Gastroesophageal sphincter (tissue), 4 donors: ENCODE data around the gene KLRC2. TPM values are rescaled to one million over a fixed set of nuclear protein-coding genes. Genes with fewer than 3 reads are reported as not detected.
"Not testable (repeated sequence)": the region's sequence is repeated elsewhere in the genome, so short reads cannot be mapped to it uniquely, and the experiment has no call there.

ENCODE experiments used
- ATAC-seq: fragments of 150-250 bp; one replicate; pipeline ENCODE4 v1.9.1; 2016; ENCODE audit warnings: mild to moderate bottlenecking, moderate library complexity
- H3K27ac ChIP-seq, 4 donors: fragments of 200-600 bp; sonication (generic) in 3 of 4; 1 replicate in 3 of 4; 2 replicates in 1 of 4; pipeline ENCODE4 v1.5.1; 2016 to 2019
- H3K27me3 ChIP-seq: fragments of 200-600 bp; sonication (generic); one replicate; pipeline ENCODE4 v1.5.1; 2019
- H3K36me3 ChIP-seq, 2 donors: fragments of 200-600 bp; sonication (generic); one replicate each; pipeline ENCODE4 v1.5.1; 2019; ENCODE audit warnings: control low read depth in 1 of 2
- H3K4me1 ChIP-seq, 3 donors: fragments of 200-600 bp; sonication (generic); 1 replicate in 2 of 3; 2 replicates in 1 of 3; pipeline ENCODE4 v1.5.1; 2016 to 2019; ENCODE audit warnings: control low read depth in 2 of 3
- H3K4me3 ChIP-seq, 2 donors: fragments of 200-600 bp; sonication (generic); one replicate each; pipeline ENCODE4 v1.5.1; 2019; ENCODE audit warnings: mild to moderate bottlenecking in 1 of 2, moderate library complexity in 1 of 2
- H3K9me3 ChIP-seq, 3 donors: fragments of 200-600 bp; sonication (generic); one replicate each; pipeline ENCODE4 v1.5.1; 2017 to 2019; ENCODE audit warnings: control low read depth in 2 of 3
- CTCF ChIP-seq, 4 experiments: fragments of 200-600 bp in 2 of 4; fragments of 450-650 bp in 2 of 4; sonication (generic) in 1 of 4; IDR thresholded peaks; one replicate each; pipeline ENCODE4 v1.5.1; 2017 to 2019; ENCODE audit warnings: antibody characterized with exemption in 4 of 4, mild to moderate bottlenecking in 2 of 4, moderate library complexity in 2 of 4
- EP300 ChIP-seq: sonication (generic); formaldehyde crosslinking; IDR thresholded peaks from one replicate; pipeline ENCODE4 v1.6.1; 2017; ENCODE audit warnings: antibody characterized with exemption, mild to moderate bottlenecking
- POLR2A ChIP-seq, 2 donors: fragments of 450-650 bp; IDR thresholded peaks; one replicate each; pipeline ENCODE4 v1.6.1; 2017; ENCODE audit warnings: antibody characterized with exemption in 2 of 2, mild to moderate bottlenecking in 2 of 2, moderate library complexity in 1 of 2
- POLR2AphosphoS5 ChIP-seq: sonication (generic); formaldehyde crosslinking; IDR thresholded peaks from one replicate; pipeline ENCODE4 v1.6.1; 2017; ENCODE audit warnings: antibody characterized with exemption
- WGBS, 2 donors: methylation state at CpG; one replicate each; pipeline ENCODE4 v1.1.5; 2018; ENCODE audit warnings: low coverage in 1 of 2; 5-methylcytosine and 5-hydroxymethylcytosine counted together
- total RNA-seq, 4 donors: library from RNA; depleted of rRNA; stranded (reverse); fragments of >200 nt; gene quantifications; one replicate each; pipeline ENCODE4 v1.1.0, GENCODE V29; 2016

KLRC2 gene
- under 1 TPM in 1 of 4 donors, not detected in 3; 0.40 TPM for total RNA-seq

- not testable (repeated sequence) for H3K36me3 ChIP-seq, H3K4me3 ChIP-seq
- WGBS, 2 donors = 19 to 40% methylated on average over 3 of the region's 3 CpGs
These were observed at the start of gene KLRC2 for GRCh38 chr12:10435816-10436215. TSS of gene KLRC2 (minus strand) at chr12:10436010. CDS start at chr12:10435986, 24 bp downstream.

GRCh38 chr12:10481901-10482300, 46.1 kb upstream of the KLRC2 start:
- ATAC-seq, H3K4me1 ChIP-seq, H3K4me3 ChIP-seq, H3K27ac ChIP-seq, H3K36me3 ChIP-seq, H3K27me3 ChIP-seq: not testable (repeated sequence)
- H3K9me3 ChIP-seq = peaks cover 0 to 13% (median 0%) of the 10 kb centered on the region in 3 donors
- 71 to 80% methylated on average over 1 of the region's 2 CpGs for WGBS, 2 donors

More at GRCh38 chr12:10435816-10436215, at the start of gene KLRC2:
- H3K9me3 ChIP-seq, H3K27me3 ChIP-seq, H3K4me1 ChIP-seq, H3K27ac ChIP-seq, ATAC-seq: not testable (repeated sequence)

- not testable (repeated sequence) for H3K9me3 ChIP-seq, H3K27ac ChIP-seq, ATAC-seq, H3K36me3 ChIP-seq, H3K27me3 ChIP-seq, H3K4me1 ChIP-seq, H3K4me3 ChIP-seq
- WGBS, 2 donors = 80 to 84% methylated on average over 3 to 5 of the region's 5 CpGs
These were observed 37.0 kb upstream of the KLRC2 start for GRCh38 chr12:10472808-10473207.

- TF ChIP-seq EP300 (no peak), CTCF (IDR thresholded peaks at IDR 0.05) (no peak), POLR2A (IDR thresholded peaks at IDR 0.05) (no peak), POLR2AphosphoS5 (no peak)
- Histone ChIP-seq H3K4me1 (no peaks in the 10 kb centered on the region), H3K4me3 (no peak overlapping the region), H3K27me3 (no peaks in the 10 kb centered on the region), H3K27ac (no peak overlapping the region), H3K36me3 (no peaks in the 10 kb centered on the region), H3K9me3 (peaks cover 0 to 9% (median 0%) of the 10 kb centered on the region in 3 donors)
- ATAC-seq = no peak
- WGBS, 2 donors = 83% methylated on average over 1 of the region's 1 CpG; no CpG with 5 or more reads in 1 of the 2 donors
These were observed 33.9 kb upstream of the KLRC2 start for GRCh38 chr12:10469701-10470100.

- WGBS, 2 donors = no CpG with 5 or more reads among the region's 4 CpGs
- Histone ChIP-seq H3K27ac (no peak overlapping the region), H3K4me3 (no peak overlapping the region), H3K27me3 (no peaks in the 10 kb centered on the region), H3K4me1 (no peaks in the 10 kb centered on the region), H3K9me3 (no peaks in the 10 kb centered on the region), H3K36me3 (no peaks in the 10 kb centered on the region)
- TF ChIP-seq CTCF (IDR thresholded peaks at IDR 0.05) (no peak), POLR2AphosphoS5 (no peak), EP300 (no peak), POLR2A (IDR thresholded peaks at IDR 0.05) (no peak)
- no peak for ATAC-seq
These were observed 30.5 kb upstream of the KLRC2 start for GRCh38 chr12:10466311-10466710.

GRCh38 chr12:10457760-10458159, 21.9 kb upstream of the KLRC2 start:
- no peak for ATAC-seq
- no peaks in the 10 kb centered on the region for H3K27me3 ChIP-seq
- WGBS, 2 donors = 93 to 94% methylated on average over 2 to 3 of the region's 3 CpGs
- no peak overlapping the region for H3K4me3 ChIP-seq
- no peak overlapping the region for H3K27ac ChIP-seq
- TF ChIP-seq POLR2AphosphoS5 (no peak), EP300 (no peak), POLR2A (IDR thresholded peaks at IDR 0.05) (no peak), CTCF (IDR thresholded peaks at IDR 0.05) (no peak)
- no peaks in the 10 kb centered on the region for H3K36me3 ChIP-seq
- no peaks in the 10 kb centered on the region for H3K4me1 ChIP-seq
- H3K9me3 ChIP-seq = peaks cover 0 to 26% (median 0%) of the 10 kb centered on the region in 3 donors

GRCh38 chr12:10456856-10457255, 21.0 kb upstream of the KLRC2 start:
- Histone ChIP-seq H3K4me3 (no peak overlapping the region), H3K9me3 (peaks cover 0 to 26% (median 0%) of the 10 kb centered on the region in 3 donors), H3K27me3 (no peaks in the 10 kb centered on the region), H3K36me3 (no peaks in the 10 kb centered on the region), H3K4me1 (no peaks in the 10 kb centered on the region), H3K27ac (no peak overlapping the region)
- WGBS, 2 donors = 86 to 92% methylated on average over 2 of the region's 2 CpGs
- no peak for TF ChIP-seq POLR2A (IDR thresholded peaks at IDR 0.05)
- TF ChIP-seq POLR2AphosphoS5 = no peak
- TF ChIP-seq CTCF (IDR thresholded peaks at IDR 0.05) = no peak
- no peak for TF ChIP-seq EP300
- no peak for ATAC-seq
